ENCODE data around the gene GNAL.

DNA sequence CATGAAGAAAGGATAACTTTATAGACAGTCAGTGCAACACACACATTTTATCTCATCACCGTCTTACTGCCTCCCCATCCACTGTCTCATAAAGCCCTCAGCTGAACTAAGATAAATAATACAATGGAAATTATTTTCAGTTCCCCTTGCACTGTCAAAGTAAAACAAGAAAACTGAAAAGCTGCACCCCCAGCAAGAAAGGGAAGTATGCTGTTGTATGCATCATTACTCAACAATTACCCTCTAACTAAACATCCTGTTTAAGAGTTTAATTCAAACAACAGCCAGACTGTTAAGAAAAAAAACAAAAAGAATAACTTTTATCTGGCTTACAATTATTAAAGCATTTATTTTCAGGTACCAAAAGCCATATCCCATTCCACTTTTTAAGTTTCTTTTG lies 194.1 kb downstream of the GNAL start:
- TF ChIP-seq, protein P1, sequence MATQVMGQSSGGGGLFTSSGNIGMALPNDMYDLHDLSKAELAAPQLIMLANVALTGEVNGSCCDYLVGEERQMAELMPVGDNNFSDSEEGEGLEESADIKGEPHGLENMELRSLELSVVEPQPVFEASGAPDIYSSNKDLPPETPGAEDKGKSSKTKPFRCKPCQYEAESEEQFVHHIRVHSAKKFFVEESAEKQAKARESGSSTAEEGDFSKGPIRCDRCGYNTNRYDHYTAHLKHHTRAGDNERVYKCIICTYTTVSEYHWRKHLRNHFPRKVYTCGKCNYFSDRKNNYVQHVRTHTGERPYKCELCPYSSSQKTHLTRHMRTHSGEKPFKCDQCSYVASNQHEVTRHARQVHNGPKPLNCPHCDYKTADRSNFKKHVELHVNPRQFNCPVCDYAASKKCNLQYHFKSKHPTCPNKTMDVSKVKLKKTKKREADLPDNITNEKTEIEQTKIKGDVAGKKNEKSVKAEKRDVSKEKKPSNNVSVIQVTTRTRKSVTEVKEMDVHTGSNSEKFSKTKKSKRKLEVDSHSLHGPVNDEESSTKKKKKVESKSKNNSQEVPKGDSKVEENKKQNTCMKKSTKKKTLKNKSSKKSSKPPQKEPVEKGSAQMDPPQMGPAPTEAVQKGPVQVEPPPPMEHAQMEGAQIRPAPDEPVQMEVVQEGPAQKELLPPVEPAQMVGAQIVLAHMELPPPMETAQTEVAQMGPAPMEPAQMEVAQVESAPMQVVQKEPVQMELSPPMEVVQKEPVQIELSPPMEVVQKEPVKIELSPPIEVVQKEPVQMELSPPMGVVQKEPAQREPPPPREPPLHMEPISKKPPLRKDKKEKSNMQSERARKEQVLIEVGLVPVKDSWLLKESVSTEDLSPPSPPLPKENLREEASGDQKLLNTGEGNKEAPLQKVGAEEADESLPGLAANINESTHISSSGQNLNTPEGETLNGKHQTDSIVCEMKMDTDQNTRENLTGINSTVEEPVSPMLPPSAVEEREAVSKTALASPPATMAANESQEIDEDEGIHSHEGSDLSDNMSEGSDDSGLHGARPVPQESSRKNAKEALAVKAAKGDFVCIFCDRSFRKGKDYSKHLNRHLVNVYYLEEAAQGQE (IDR thresholded peaks at IDR 0.05; ENCODE audit: insufficient read depth in 1 of 2, low read depth in 2 of 2, low read length in 2 of 2) = no peak
- TF ChIP-seq SIN3A (IDR thresholded peaks at IDR 0.05; ENCODE audit: borderline replicate concordance, insufficient read depth, low read length) (no peak), POLR2AphosphoS5 (IDR thresholded peaks at IDR 0.05; ENCODE audit: low read depth, low read length) (no peak)
